C4-2B (cell line): ENCODE results near the gene CTU2.

ENCODE experiments used
- ZFX ChIP-seq: fragments of 450-650 bp; IDR thresholded peaks from 2 replicates; pipeline ENCODE4 v1.6.1; 2017
- TF ChIP-seq, protein P1 (sequence below): fragments of 450-650 bp; conservative IDR thresholded peaks from 2 replicates; pipeline ENCODE4 v1.5.1; 2017; ENCODE audit warnings: mild to moderate bottlenecking

DNA sequence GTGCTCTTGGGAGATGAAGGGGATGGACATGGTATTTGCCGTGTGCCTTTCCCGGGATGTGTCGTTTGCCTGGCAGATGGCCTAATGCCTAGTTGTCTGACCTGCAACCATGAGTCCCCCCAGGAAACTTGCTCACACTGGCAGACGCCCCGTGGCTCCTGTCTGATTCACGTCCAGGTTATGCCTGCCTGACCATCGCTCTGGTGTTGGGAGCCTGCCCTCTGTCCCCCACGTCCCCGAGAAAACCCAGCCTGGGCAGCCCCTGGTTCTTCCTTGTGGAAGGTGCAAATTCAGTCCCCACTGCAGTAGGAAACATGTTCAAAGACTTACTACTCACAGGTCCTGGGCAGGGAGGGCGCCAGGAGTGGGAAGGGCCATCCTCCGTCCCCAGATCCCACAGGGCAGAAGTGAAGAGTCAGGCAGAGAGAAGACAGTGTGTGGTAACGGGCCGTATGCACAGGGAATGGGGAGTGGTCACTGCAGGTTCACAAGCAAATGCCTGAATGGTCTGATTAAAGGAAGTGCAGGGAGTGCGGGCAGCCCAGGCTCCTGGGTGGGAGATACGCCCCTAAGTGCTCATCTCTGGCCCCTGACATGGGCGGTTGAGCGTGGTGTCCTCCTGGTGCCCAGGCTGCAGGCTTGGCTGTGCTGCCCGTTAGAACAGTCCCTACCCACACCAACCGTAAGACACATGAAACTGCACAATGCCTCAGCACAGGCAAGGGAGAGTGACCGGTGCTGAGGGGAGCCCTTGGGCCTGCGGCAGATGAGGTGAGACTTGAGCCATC lies 15.8 kb upstream of the CTU2 start:
- TF ChIP-seq, protein P1, sequence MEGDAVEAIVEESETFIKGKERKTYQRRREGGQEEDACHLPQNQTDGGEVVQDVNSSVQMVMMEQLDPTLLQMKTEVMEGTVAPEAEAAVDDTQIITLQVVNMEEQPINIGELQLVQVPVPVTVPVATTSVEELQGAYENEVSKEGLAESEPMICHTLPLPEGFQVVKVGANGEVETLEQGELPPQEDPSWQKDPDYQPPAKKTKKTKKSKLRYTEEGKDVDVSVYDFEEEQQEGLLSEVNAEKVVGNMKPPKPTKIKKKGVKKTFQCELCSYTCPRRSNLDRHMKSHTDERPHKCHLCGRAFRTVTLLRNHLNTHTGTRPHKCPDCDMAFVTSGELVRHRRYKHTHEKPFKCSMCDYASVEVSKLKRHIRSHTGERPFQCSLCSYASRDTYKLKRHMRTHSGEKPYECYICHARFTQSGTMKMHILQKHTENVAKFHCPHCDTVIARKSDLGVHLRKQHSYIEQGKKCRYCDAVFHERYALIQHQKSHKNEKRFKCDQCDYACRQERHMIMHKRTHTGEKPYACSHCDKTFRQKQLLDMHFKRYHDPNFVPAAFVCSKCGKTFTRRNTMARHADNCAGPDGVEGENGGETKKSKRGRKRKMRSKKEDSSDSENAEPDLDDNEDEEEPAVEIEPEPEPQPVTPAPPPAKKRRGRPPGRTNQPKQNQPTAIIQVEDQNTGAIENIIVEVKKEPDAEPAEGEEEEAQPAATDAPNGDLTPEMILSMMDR, result no peak
- TF ChIP-seq ZFX, result no peak
